A673 (cell line): ENCODE results near the gene APBA1. TPM values are rescaled to one million over a fixed set of nuclear protein-coding genes. Genes with fewer than 3 reads are reported as not detected.

Experiments used
- BruUV-seq: library from RNA; stranded (reverse); fragments of 400-500 nt; replicated peaks from 2 replicates; lab custom pipeline; 2021; lab: Mats Ljungman, UMichigan
- CTCF ChIA-PET: fragments of 300-600 bp; sonication (Branson Sonifier 250); formaldehyde crosslinking; loops from one replicate; lab custom pipeline; 2022; ENCODE audit warnings: antibody characterized with exemption; lab: Charles Lee
- POLR2A ChIA-PET: fragments of 300-600 bp; sonication (Branson Sonifier 250); formaldehyde crosslinking; loops from one replicate; lab custom pipeline; 2022; ENCODE audit warnings: antibody characterized with exemption; ENCODE audit not compliant: low non-redundant PET; lab: Charles Lee
- DNase-seq: peaks from one replicate; pipeline ENCODE4 v3.0.0-alpha.2; 2015; ENCODE audit warnings: low spot score
- H3K27ac ChIP-seq: fragments of 200-600 bp; sonication (generic); 2 replicates; pipeline ENCODE4 v1.5.1; 2016; ENCODE audit warnings: mixed run types, low read depth, mild to moderate bottlenecking, mixed read lengths, antibody characterized with exemption, low read length; ENCODE audit not compliant: poor library complexity, severe bottlenecking
- H3K27me3 ChIP-seq: fragments of 200-600 bp; sonication (generic); replicated peaks from 2 replicates; pipeline ENCODE4 v1.6.1; 2017; ENCODE audit warnings: mixed run types, low read depth, mild to moderate bottlenecking, mixed read lengths, antibody characterized with exemption, low read length; ENCODE audit not compliant: insufficient read depth, poor library complexity
- H3K36me3 ChIP-seq: fragments of 200-600 bp; sonication (generic); 2 replicates; pipeline ENCODE4 v1.6.1; 2016; ENCODE audit warnings: mixed run types, mild to moderate bottlenecking, mixed read lengths, antibody characterized with exemption, low read length; ENCODE audit not compliant: insufficient read depth, poor library complexity, severe bottlenecking
- H3K4me1 ChIP-seq: fragments of 200-600 bp; sonication (generic); 2 replicates; pipeline ENCODE4 v1.6.1; 2017; ENCODE audit warnings: mixed run types, mild to moderate bottlenecking, mixed read lengths, antibody characterized with exemption, low read length; ENCODE audit not compliant: insufficient read depth, poor library complexity, severe bottlenecking
- H3K4me3 ChIP-seq: fragments of 200-600 bp; sonication (generic); 2 replicates; pipeline ENCODE4 v1.5.1; 2016; ENCODE audit warnings: low read depth, mixed run types, mild to moderate bottlenecking, mixed read lengths, low read length; ENCODE audit not compliant: poor library complexity, severe bottlenecking
- H3K9me3 ChIP-seq: fragments of 200-600 bp; sonication (generic); 2 replicates; pipeline ENCODE4 v1.6.1; 2016; ENCODE audit warnings: mixed run types, low read depth, mild to moderate bottlenecking, mixed read lengths, antibody characterized with exemption, low read length; ENCODE audit not compliant: poor library complexity, severe bottlenecking
- EZH2 ChIP-seq: fragments of 200-600 bp; sonication (generic); IDR thresholded peaks from 2 replicates; pipeline ENCODE4 v1.6.1; 2017; ENCODE audit warnings: borderline replicate concordance, low read depth, mild to moderate bottlenecking, mixed read lengths, antibody characterized with exemption, low read length; ENCODE audit not compliant: poor library complexity, severe bottlenecking
- intact Hi-C: fragments of 100-400 bp; cut with micrococcal nuclease; formaldehyde crosslinking; loops from one replicate; pipeline ENCODE4 v1.10.0; 2022; ENCODE audit not compliant: unreplicated experiment
- total RNA-seq: library from RNA; stranded (reverse); gene quantifications from 2 replicates; pipeline ENCODE4 v1.2.3, GENCODE V29; 2021
- TF ChIP-seq, protein P1 (sequence below): fragments of 300-800, 200-600 bp; sonication (generic); conservative IDR thresholded peaks from 2 replicates; pipeline ENCODE4 v1.5.1; 2017; ENCODE audit warnings: low read depth, mild to moderate bottlenecking, antibody characterized with exemption, low read length, moderate library complexity, mixed read lengths

The APBA1 gene
- total RNA-seq, 1 experiment from 2014 or later, result 0.13 TPM

- H3K36me3 ChIP-seq, result no peaks in the 10 kb centered on the region
- intact Hi-C loops, result no loop called here
- no TSS peak for BruUV-seq
- TF ChIP-seq EZH2, result no peak
- H3K4me3 ChIP-seq, result no peak overlapping the region
- no peaks in the 10 kb centered on the region for H3K4me1 ChIP-seq
- ChIA-PET POLR2A (no interaction called here), CTCF (interaction anchor here (0.7 kb wide), 1 partner anchor 465 kb away, joined by 3 read pairs; no protein-coding TSS in a partner anchor)
- H3K27ac ChIP-seq, result no peak overlapping the region
- no peaks in the 10 kb centered on the region for H3K9me3 ChIP-seq
- H3K27me3 ChIP-seq, result peaks cover 38% of the 10 kb centered on the region
- DNase-seq, result no peak
Observed at GRCh38 chr9:69499959-69500358, 172.2 kb downstream of the APBA1 start.

GRCh38 chr9:69499407-69499806, 172.8 kb downstream of the APBA1 start:
- BruUV-seq, result no TSS peak
- no peak overlapping the region for H3K4me3 ChIP-seq
- no peaks in the 10 kb centered on the region for H3K4me1 ChIP-seq
- no peaks in the 10 kb centered on the region for H3K36me3 ChIP-seq
- intact Hi-C loops, result no loop called here
- H3K27me3 ChIP-seq, result peaks cover 37% of the 10 kb centered on the region
- H3K9me3 ChIP-seq, result no peaks in the 10 kb centered on the region
- H3K27ac ChIP-seq, result no peak overlapping the region
- ChIA-PET CTCF (no interaction called here), POLR2A (no interaction called here)
- no peak for TF ChIP-seq EZH2
- TF ChIP-seq, protein P1, sequence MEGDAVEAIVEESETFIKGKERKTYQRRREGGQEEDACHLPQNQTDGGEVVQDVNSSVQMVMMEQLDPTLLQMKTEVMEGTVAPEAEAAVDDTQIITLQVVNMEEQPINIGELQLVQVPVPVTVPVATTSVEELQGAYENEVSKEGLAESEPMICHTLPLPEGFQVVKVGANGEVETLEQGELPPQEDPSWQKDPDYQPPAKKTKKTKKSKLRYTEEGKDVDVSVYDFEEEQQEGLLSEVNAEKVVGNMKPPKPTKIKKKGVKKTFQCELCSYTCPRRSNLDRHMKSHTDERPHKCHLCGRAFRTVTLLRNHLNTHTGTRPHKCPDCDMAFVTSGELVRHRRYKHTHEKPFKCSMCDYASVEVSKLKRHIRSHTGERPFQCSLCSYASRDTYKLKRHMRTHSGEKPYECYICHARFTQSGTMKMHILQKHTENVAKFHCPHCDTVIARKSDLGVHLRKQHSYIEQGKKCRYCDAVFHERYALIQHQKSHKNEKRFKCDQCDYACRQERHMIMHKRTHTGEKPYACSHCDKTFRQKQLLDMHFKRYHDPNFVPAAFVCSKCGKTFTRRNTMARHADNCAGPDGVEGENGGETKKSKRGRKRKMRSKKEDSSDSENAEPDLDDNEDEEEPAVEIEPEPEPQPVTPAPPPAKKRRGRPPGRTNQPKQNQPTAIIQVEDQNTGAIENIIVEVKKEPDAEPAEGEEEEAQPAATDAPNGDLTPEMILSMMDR, result no peak
- DNase-seq, result no peak

GRCh38 chr9:69498470-69498869, 173.7 kb downstream of the APBA1 start:
- ChIA-PET CTCF (interaction anchor here (0.5 kb wide), 1 partner anchor 177 kb away, joined by 4 read pairs; no protein-coding TSS in a partner anchor), POLR2A (no interaction called here)
- no peaks in the 10 kb centered on the region for H3K9me3 ChIP-seq
- no peak overlapping the region for H3K27ac ChIP-seq
- no TSS peak for BruUV-seq
- H3K4me1 ChIP-seq, result no peaks in the 10 kb centered on the region
- intact Hi-C loops, result no loop called here
- no peaks in the 10 kb centered on the region for H3K36me3 ChIP-seq
- DNase-seq, result no peak
- no peak overlapping the region for H3K4me3 ChIP-seq
- no peak for TF ChIP-seq EZH2
- TF ChIP-seq, protein P1, result no peak
- H3K27me3 ChIP-seq, result peaks cover 31% of the 10 kb centered on the region

DNA sequence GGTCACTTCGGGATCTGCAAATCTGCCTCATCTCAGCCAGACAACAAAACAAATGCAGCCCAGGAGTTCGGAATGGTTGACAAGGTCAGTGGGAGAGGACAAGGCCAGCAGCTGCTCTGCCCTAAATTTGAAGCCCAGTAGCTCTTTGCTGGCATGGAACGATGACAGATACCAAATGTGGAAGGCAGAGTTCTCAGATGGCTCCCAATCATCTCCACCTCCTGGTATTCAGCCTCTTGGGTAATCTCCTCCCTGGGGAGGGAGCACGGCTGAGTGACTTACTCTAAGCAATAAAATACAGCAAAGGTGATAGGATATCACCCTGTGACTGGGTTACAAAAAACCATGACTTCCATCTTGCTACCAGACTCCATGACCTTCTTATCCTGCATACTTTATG, 174.4 kb downstream of the APBA1 start:
- TF ChIP-seq EZH2, result no peak
- TF ChIP-seq, protein P1, result no peak

More for the DNA sequence above, 174.4 kb downstream of the APBA1 start:
- H3K27ac ChIP-seq, result no peak overlapping the region
- no peaks in the 10 kb centered on the region for H3K4me1 ChIP-seq
- no peaks in the 10 kb centered on the region for H3K36me3 ChIP-seq
- CTCF ChIA-PET, result no interaction called here
- no peak for DNase-seq
- H3K9me3 ChIP-seq, result no peaks in the 10 kb centered on the region
- no TSS peak for BruUV-seq
- H3K27me3 ChIP-seq, result peaks cover 29% of the 10 kb centered on the region
- intact Hi-C loops, result no loop called here
- POLR2A ChIA-PET, result interaction anchor here (0.6 kb wide), 1 partner anchor 235 kb away, joined by 5 read pairs; no protein-coding TSS in a partner anchor
- H3K4me3 ChIP-seq, result no peak overlapping the region
